ENCODE data around the gene RBMS3. TPM values are rescaled to one million over a fixed set of nuclear protein-coding genes. Genes with fewer than 3 reads are reported as not detected.
"Not testable (repeated sequence)": the region's sequence is repeated elsewhere in the genome, so short reads cannot be mapped to it uniquely, and the experiment has no call there.

Gene RBMS3
- total RNA-seq, 4 donors from 2014 or later, result 116 to 171 (median 152) TPM

GRCh38 chr3:29382845-29383244 is 102.0 kb downstream of the RBMS3 start:
- DNase-seq, result no peak
- 92 to 100% methylated on average over 1 of the region's 1 CpG for WGBS, 2 donors
- peaks cover 7 to 22% of the 10 kb centered on the region in 2 donors for H3K4me1 ChIP-seq
- no peaks in the 10 kb centered on the region for H3K36me3 ChIP-seq
- intact Hi-C loops (cut with DNase I), result no loop called here
- H3K9me3 ChIP-seq, result no peaks in the 10 kb centered on the region
- no peak overlapping the region for H3K27ac ChIP-seq
- H3K4me3 ChIP-seq (replicated peaks in 1 of 3), result no peak overlapping the region
- H3K27me3 ChIP-seq, result no peaks in the 10 kb centered on the region
- no peak for TF ChIP-seq POLR2A (IDR thresholded peaks at IDR 0.05)
- no peak for TF ChIP-seq CTCF (IDR thresholded peaks at IDR 0.05)

- Histone ChIP-seq H3K9me3 (no peaks in the 10 kb centered on the region), H3K27ac (peak overlapping the region in 1 of 3 donors; percentile 36), H3K4me1 (peaks cover 7 to 22% of the 10 kb centered on the region in 2 donors), H3K27me3 (no peaks in the 10 kb centered on the region), H3K36me3 (no peaks in the 10 kb centered on the region), H3K4me3 (replicated peaks in 1 of 3) (no peak overlapping the region)
- intact Hi-C loops (cut with DNase I), result no loop called here
- WGBS, 2 donors, result 63 to 85% methylated on average over 6 of the region's 6 CpGs
- no peak for DNase-seq
- TF ChIP-seq POLR2A (IDR thresholded peaks at IDR 0.05) (no peak), CTCF (IDR thresholded peaks at IDR 0.05) (no peak)
These were observed 103.8 kb downstream of the RBMS3 start for GRCh38 chr3:29384640-29385039.

DNA sequence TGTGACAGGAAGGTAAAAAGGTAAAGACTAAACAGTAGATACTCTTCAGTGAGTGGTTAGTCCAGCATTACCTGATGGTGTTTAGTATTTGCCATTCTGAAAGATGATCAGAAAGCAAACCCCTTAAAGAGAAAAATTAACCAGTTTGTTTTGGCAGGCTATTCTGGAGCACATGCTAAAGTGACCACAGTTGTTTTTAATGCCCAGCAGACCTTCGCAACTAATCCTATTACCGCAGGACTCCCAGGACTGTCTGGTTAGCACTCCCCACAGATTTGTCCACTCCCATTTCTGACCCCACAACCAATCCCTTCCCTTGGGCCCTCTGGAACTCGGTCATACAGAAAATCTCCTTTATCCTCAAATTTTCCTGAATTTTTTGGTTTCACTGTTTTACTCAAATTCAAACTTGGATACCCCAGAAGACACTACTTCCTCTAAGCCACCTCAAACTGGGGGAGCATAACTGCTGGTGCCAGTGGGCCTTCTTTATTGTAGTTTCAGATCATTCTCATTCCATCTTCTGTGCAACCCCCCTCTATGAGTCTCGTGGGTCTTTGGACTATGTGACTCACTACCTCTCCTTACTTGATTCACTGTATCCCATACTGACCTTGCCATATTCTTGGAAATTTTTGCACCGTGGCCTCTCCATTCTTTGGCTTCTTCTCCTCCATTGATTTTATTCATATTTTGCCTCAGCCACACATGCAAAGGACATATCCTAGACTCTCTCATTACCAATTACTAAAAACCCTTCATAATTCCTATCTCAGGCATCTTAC is 104.4 kb downstream of the RBMS3 start:
- intact Hi-C loops (cut with DNase I), result no loop called here
- WGBS, 2 donors, result 76% methylated on average over 5 of the region's 5 CpGs

GRCh38 chr3:29389362-29389761 is 108.5 kb downstream of the RBMS3 start:
- 66 to 75% methylated on average over 2 of the region's 2 CpGs for WGBS, 2 donors
- TF ChIP-seq CTCF (IDR thresholded peaks at IDR 0.05) (no peak), POLR2A (IDR thresholded peaks at IDR 0.05) (no peak)
- no peak overlapping the region for H3K27ac ChIP-seq
- H3K4me1 ChIP-seq, result peaks cover 7 to 22% of the 10 kb centered on the region in 2 donors
- no peaks in the 10 kb centered on the region for H3K36me3 ChIP-seq
- H3K27me3 ChIP-seq, result no peaks in the 10 kb centered on the region
- no peak for DNase-seq
- intact Hi-C loops (cut with DNase I), result no loop called here
- no peaks in the 10 kb centered on the region for H3K9me3 ChIP-seq
- no peak overlapping the region for H3K4me3 ChIP-seq (replicated peaks in 1 of 3)

More for the DNA sequence above, 104.4 kb downstream of the RBMS3 start:
- H3K27ac ChIP-seq, result peak overlapping the region in 1 of 3 donors; percentile 36
- DNase-seq, result no peak
- no peaks in the 10 kb centered on the region for H3K27me3 ChIP-seq
- H3K4me1 ChIP-seq, result peaks cover 7 to 22% of the 10 kb centered on the region in 2 donors
- no peaks in the 10 kb centered on the region for H3K9me3 ChIP-seq
- TF ChIP-seq POLR2A (IDR thresholded peaks at IDR 0.05), result no peak
- no peak for TF ChIP-seq CTCF (IDR thresholded peaks at IDR 0.05)
- H3K4me3 ChIP-seq (replicated peaks in 1 of 3), result no peak overlapping the region
- H3K36me3 ChIP-seq, result no peaks in the 10 kb centered on the region

- H3K4me3 ChIP-seq (replicated peaks in 1 of 3), result no peak overlapping the region
- H3K27me3 ChIP-seq, result no peaks in the 10 kb centered on the region
- H3K36me3 ChIP-seq, result no peaks in the 10 kb centered on the region
- intact Hi-C loops (cut with DNase I), result no loop called here
- no peak overlapping the region for H3K27ac ChIP-seq
- TF ChIP-seq CTCF (IDR thresholded peaks at IDR 0.05), result no peak
- TF ChIP-seq POLR2A (IDR thresholded peaks at IDR 0.05), result no peak
- no peak for DNase-seq
- H3K4me1 ChIP-seq, result peaks cover 7% of the 10 kb centered on the region in 2 donors
- H3K9me3 ChIP-seq, result no peaks in the 10 kb centered on the region
These were observed 111.9 kb downstream of the RBMS3 start for GRCh38 chr3:29392625-29393388.

DNA sequence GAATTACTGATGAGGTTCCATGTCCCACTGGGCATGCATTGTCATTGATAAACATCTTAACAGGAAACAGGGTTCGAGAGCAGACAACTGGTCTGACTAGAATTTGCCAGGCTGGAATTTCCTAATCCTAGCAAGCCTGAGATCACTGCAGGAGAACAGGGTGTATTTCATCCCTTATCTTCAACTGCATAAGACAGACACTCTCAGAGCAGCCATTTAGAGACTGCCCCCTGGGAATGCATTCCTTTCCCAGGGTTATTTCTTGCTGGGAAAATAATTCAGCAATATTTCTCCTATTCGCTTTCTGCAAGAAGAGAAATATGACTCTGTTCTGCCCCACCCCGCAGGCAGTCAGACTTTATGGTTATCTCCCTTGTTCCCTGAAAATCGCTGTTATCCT is 113.1 kb downstream of the RBMS3 start:
- intact Hi-C loops (cut with DNase I); H3K36me3 ChIP-seq; DNase-seq; H3K9me3 ChIP-seq; H3K4me3 ChIP-seq (replicated peaks in 1 of 3); H3K4me1 ChIP-seq; H3K27me3 ChIP-seq; H3K27ac ChIP-seq: not testable (repeated sequence)
- 89 to 92% methylated on average over 4 of the region's 4 CpGs for WGBS, 2 donors

All from thyroid gland (tissue), 4 donors.